NB4 (cell line): ENCODE results near the gene SIRPA.

Experiments
- POLR2A ChIP-seq: IDR thresholded peaks from 2 replicates; pipeline ENCODE4 v1.6.1; 2011; ENCODE audit warnings: mild to moderate bottlenecking; ENCODE audit not compliant: insufficient read length; ENCODE audit errors: extremely low read depth
- TF ChIP-seq, protein P1 (sequence below): IDR thresholded peaks from one replicate; pipeline ENCODE4 v1.5.1; 2012; ENCODE audit warnings: low read depth, low read length

GRCh38 chr20:1953621-1954020 is 58.4 kb downstream of the SIRPA start:
- TF ChIP-seq, protein P1, sequence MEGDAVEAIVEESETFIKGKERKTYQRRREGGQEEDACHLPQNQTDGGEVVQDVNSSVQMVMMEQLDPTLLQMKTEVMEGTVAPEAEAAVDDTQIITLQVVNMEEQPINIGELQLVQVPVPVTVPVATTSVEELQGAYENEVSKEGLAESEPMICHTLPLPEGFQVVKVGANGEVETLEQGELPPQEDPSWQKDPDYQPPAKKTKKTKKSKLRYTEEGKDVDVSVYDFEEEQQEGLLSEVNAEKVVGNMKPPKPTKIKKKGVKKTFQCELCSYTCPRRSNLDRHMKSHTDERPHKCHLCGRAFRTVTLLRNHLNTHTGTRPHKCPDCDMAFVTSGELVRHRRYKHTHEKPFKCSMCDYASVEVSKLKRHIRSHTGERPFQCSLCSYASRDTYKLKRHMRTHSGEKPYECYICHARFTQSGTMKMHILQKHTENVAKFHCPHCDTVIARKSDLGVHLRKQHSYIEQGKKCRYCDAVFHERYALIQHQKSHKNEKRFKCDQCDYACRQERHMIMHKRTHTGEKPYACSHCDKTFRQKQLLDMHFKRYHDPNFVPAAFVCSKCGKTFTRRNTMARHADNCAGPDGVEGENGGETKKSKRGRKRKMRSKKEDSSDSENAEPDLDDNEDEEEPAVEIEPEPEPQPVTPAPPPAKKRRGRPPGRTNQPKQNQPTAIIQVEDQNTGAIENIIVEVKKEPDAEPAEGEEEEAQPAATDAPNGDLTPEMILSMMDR = no peak
- TF ChIP-seq POLR2A = no peak
